Fibroblast of upper back skin (primary cell): ENCODE results near the gene FAF1.

ENCODE experiments used
- DNase-seq: peaks from one replicate; pipeline ENCODE4 v3.0.0-alpha.2; 2013

FAF1 gene

GRCh38 chr1:50693829-50694228, 266.2 kb downstream of the FAF1 start:
- DNase-seq, result no peak

GRCh38 chr1:50684185-50684584, 275.9 kb downstream of the FAF1 start:
- no peak for DNase-seq

GRCh38 chr1:50681931-50682330, 278.1 kb downstream of the FAF1 start:
- DNase-seq, result peak; percentile 23

- DNase-seq, result no peak
Measured at GRCh38 chr1:50667710-50668356, 292.2 kb downstream of the FAF1 start.

GRCh38 chr1:50667272-50667671, 292.8 kb downstream of the FAF1 start:
- no peak for DNase-seq

GRCh38 chr1:50666849-50667248, 293.2 kb downstream of the FAF1 start:
- no peak for DNase-seq

- no peak for DNase-seq
Measured at GRCh38 chr1:50665413-50665812, 294.7 kb downstream of the FAF1 start.

- DNase-seq, result no peak
Measured at GRCh38 chr1:50661626-50662025, 298.4 kb downstream of the FAF1 start.

GRCh38 chr1:50659107-50659662, 300.9 kb downstream of the FAF1 start:
- DNase-seq, result no peak

- DNase-seq, result peak; percentile 50
Measured at GRCh38 chr1:50658459-50659076, 301.5 kb downstream of the FAF1 start.

GRCh38 chr1:50656931-50657330, 303.1 kb downstream of the FAF1 start:
- DNase-seq, result no peak

- no peak for DNase-seq
Measured at GRCh38 chr1:50651476-50652263, 308.4 kb downstream of the FAF1 start.

- DNase-seq, result no peak
Measured at GRCh38 chr1:50646526-50646925, 313.5 kb downstream of the FAF1 start.

GRCh38 chr1:50645139-50645538, 314.9 kb downstream of the FAF1 start:
- DNase-seq, result no peak

GRCh38 chr1:50644447-50645105, 315.5 kb downstream of the FAF1 start:
- DNase-seq, result no peak

GRCh38 chr1:50637460-50637859, 322.6 kb downstream of the FAF1 start:
- peak; percentile 25 for DNase-seq

GRCh38 chr1:50634251-50634650, 325.8 kb downstream of the FAF1 start:
- DNase-seq, result no peak

GRCh38 chr1:50633465-50633864, 326.6 kb downstream of the FAF1 start:
- DNase-seq, result no peak

- no peak for DNase-seq
Measured at GRCh38 chr1:50631161-50631560, 328.9 kb downstream of the FAF1 start.

- no peak for DNase-seq
Measured at GRCh38 chr1:50622259-50622658, 337.8 kb downstream of the FAF1 start.

GRCh38 chr1:50620680-50621329, 339.3 kb downstream of the FAF1 start:
- DNase-seq, result peak; percentile 8

GRCh38 chr1:50615036-50615750, 344.9 kb downstream of the FAF1 start:
- no peak for DNase-seq
